Mesenchymal stem cell (in vitro differentiated cells and primary cell): ENCODE results near the gene TEX30.

Experiments
- DNase-seq: peaks from one replicate; pipeline ENCODE4 v3.0.0-alpha.2; 2013
- H2AFZ ChIP-seq: one replicate; pipeline ENCODE4 v1.6.1; 2013; ENCODE audit warnings: low read depth, mild to moderate bottlenecking, control low read depth, inconsistent platforms, low read length, moderate library complexity
- H2AK5ac ChIP-seq: 2 replicates; pipeline ENCODE4 v1.6.1; 2013; ENCODE audit warnings: low read length, moderate library complexity, mild to moderate bottlenecking, inconsistent platforms; ENCODE audit not compliant: severe bottlenecking
- H2BK120ac ChIP-seq: one replicate; pipeline ENCODE4 v1.6.1; 2013; ENCODE audit warnings: low read depth, mild to moderate bottlenecking, inconsistent platforms, low read length, moderate library complexity
- H2BK12ac ChIP-seq, 2 experiments: one replicate each; pipeline ENCODE4 v1.6.1; 2013; ENCODE audit warnings: inconsistent platforms in 2 of 2, low read length in 2 of 2, mild to moderate bottlenecking in 2 of 2, moderate library complexity in 2 of 2, control low read depth in 1 of 2
- H2BK15ac ChIP-seq: one replicate; pipeline ENCODE4 v1.6.1; 2013; ENCODE audit warnings: mild to moderate bottlenecking, low read depth, inconsistent platforms; ENCODE audit not compliant: poor library complexity, severe bottlenecking
- H2BK5ac ChIP-seq: 2 replicates; pipeline ENCODE4 v1.6.1; 2013; ENCODE audit warnings: low read depth, mild to moderate bottlenecking, low read length, control low read depth, inconsistent platforms; ENCODE audit not compliant: poor library complexity, severe bottlenecking
- H3K14ac ChIP-seq, 2 experiments: one replicate each; pipeline ENCODE4 v1.6.1; 2013; ENCODE audit warnings: inconsistent platforms in 2 of 2, low read length in 2 of 2, control low read depth in 1 of 2, mild to moderate bottlenecking in 1 of 2, moderate library complexity in 1 of 2
- H3K18ac ChIP-seq, 2 experiments: one replicate each; pipeline ENCODE4 v1.6.1; 2013; ENCODE audit warnings: inconsistent platforms in 2 of 2, low read length in 2 of 2, control low read depth in 1 of 2, low read depth in 1 of 2, mild to moderate bottlenecking in 1 of 2
- H3K23ac ChIP-seq, 2 experiments: one replicate each; pipeline ENCODE4 v1.6.1; 2013; ENCODE audit warnings: inconsistent platforms in 2 of 2, low read length in 2 of 2, mild to moderate bottlenecking in 2 of 2, moderate library complexity in 2 of 2, control low read depth in 1 of 2
- H3K27ac ChIP-seq: 2 replicates; pipeline ENCODE4 v1.5.1; 2013; ENCODE audit warnings: mild to moderate bottlenecking, moderate library complexity, low read length, control low read depth, inconsistent platforms; ENCODE audit not compliant: poor library complexity, severe bottlenecking
- H3K27me3 ChIP-seq, 2 experiments: 2 replicates each; pipeline versions ENCODE4 v1.6.1 to v1.7.0; 2013; ENCODE audit warnings: low read length in 2 of 2, mild to moderate bottlenecking in 2 of 2, moderate library complexity in 2 of 2, control low read depth in 1 of 2, inconsistent platforms in 1 of 2; ENCODE audit not compliant: control insufficient read depth in 1 of 2, insufficient read depth in 1 of 2
- H3K36me3 ChIP-seq, 2 experiments: 2 replicates each; pipeline versions ENCODE4 v1.6.1 to v1.7.0; 2013; ENCODE audit warnings: low read length in 2 of 2, control low read depth in 1 of 2, inconsistent platforms in 1 of 2, low read depth in 1 of 2, mild to moderate bottlenecking in 1 of 2; ENCODE audit not compliant: insufficient read depth in 2 of 2, control insufficient read depth in 1 of 2
- H3K4ac ChIP-seq, 2 experiments: one replicate each; pipeline ENCODE4 v1.6.1; 2013; ENCODE audit warnings: inconsistent platforms in 2 of 2, low read length in 2 of 2, mild to moderate bottlenecking in 2 of 2, moderate library complexity in 2 of 2, control low read depth in 1 of 2, low read depth in 1 of 2
- H3K4me1 ChIP-seq: 2 replicates; pipeline ENCODE4 v1.6.1; 2013; ENCODE audit warnings: low read depth, low read length, control low read depth; ENCODE audit not compliant: control insufficient read depth, insufficient read depth
- H3K4me2 ChIP-seq: 2 replicates; pipeline ENCODE4 v1.6.1; 2013; ENCODE audit warnings: low read length, mild to moderate bottlenecking, inconsistent platforms; ENCODE audit not compliant: poor library complexity, severe bottlenecking
- H3K4me3 ChIP-seq, 2 experiments: 2 replicates each; pipeline versions ENCODE4 v1.5.1 to v1.7.0; 2013; ENCODE audit warnings: low read length in 2 of 2, mild to moderate bottlenecking in 2 of 2, control low read depth in 1 of 2, low read depth in 1 of 2; ENCODE audit not compliant: insufficient read depth in 1 of 2
- H3K79me1 ChIP-seq: replicated peaks from 2 replicates; pipeline ENCODE4 v1.6.1; 2013; ENCODE audit warnings: mild to moderate bottlenecking, control low read depth, low read length, inconsistent platforms; ENCODE audit not compliant: poor library complexity, severe bottlenecking
- H3K9ac ChIP-seq: 2 replicates; pipeline ENCODE4 v1.7.0; 2013; ENCODE audit warnings: mild to moderate bottlenecking, low read length, moderate library complexity
- H3K9me3 ChIP-seq: 2 replicates; pipeline ENCODE4 v1.7.0; 2013; ENCODE audit warnings: mild to moderate bottlenecking, low read length; ENCODE audit not compliant: control insufficient read depth
- H4K8ac ChIP-seq: one replicate; pipeline ENCODE4 v1.6.1; 2013; ENCODE audit warnings: inconsistent platforms, mild to moderate bottlenecking, low read length, moderate library complexity
- H4K91ac ChIP-seq: one replicate; pipeline ENCODE4 v1.6.1; 2013; ENCODE audit warnings: mild to moderate bottlenecking, low read length, inconsistent platforms
- WGBS: methylation state at CpG from one replicate; pipeline ENCODE4 v1.1.7; 2013; ENCODE audit warnings: mixed read lengths; 5-methylcytosine and 5-hydroxymethylcytosine counted together

The TEX30 gene

DNA sequence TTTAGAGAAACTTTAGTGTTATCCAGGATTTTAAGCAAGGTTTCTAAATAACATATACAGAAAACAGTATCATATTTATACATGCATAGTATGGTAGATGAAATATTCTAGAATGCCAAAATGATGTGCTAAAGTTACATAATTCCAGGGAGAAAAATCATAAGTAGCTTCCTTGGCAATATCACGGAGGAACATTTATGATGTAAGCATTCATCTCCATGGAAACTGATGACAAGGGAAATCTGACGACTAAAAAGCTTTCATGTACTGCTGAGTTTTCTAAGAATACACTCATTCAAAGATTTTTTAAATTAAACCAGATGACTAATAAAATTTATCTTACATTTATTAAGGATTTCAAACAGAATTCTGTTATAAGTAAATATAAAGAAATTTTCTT, 4.7 kb downstream of the TEX30 start:
- H3K18ac ChIP-seq, result no peak overlapping the region
- H3K4me1 ChIP-seq, result peaks cover 13% of the 10 kb centered on the region
- H3K27ac ChIP-seq, result no peak overlapping the region
- no peak for DNase-seq
- H2AK5ac ChIP-seq, result no peak overlapping the region
- peaks cover 2 to 23% of the 10 kb centered on the region in 2 experiments for H3K36me3 ChIP-seq
- H3K4ac ChIP-seq, result no peak overlapping the region
- H3K4me2 ChIP-seq, result no peak overlapping the region
- no peak overlapping the region for H4K91ac ChIP-seq
- H3K27me3 ChIP-seq, result no peaks in the 10 kb centered on the region
- H4K8ac ChIP-seq, result no peak overlapping the region
- peak overlapping the region; percentile 60 for H3K9ac ChIP-seq
- 94% methylated on average over 2 of the region's 2 CpGs for WGBS
- no peak overlapping the region for H2AFZ ChIP-seq
- H3K14ac ChIP-seq, result no peak overlapping the region
- no peak overlapping the region for H2BK15ac ChIP-seq
- H3K9me3 ChIP-seq, result no peaks in the 10 kb centered on the region
- no peak overlapping the region for H2BK120ac ChIP-seq
- peaks cover 16% of the 10 kb centered on the region for H3K79me1 ChIP-seq
- H2BK12ac ChIP-seq, result no peak overlapping the region
- H3K4me3 ChIP-seq, result no peak overlapping the region
- H2BK5ac ChIP-seq, result no peak overlapping the region
- H3K23ac ChIP-seq, result no peak overlapping the region

DNA sequence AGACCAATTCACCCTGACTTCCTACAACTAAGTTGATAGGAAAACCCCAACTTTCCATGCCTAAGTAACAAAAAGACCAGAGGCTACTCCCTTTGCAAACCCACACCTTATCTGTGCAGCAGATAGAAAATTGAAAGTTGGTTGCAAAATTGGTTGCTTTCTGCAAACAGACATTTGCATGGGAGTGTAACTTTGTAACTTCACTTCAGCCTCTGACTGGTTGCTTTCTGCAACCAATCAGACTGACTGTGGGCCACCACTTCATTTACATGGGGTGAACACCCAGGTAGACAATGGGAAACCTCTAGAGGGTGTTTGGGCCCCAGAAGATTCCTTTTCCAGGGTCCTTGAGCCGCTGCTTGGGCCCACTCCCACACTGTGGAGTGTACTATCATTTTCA, 9.8 kb downstream of the TEX30 start:
- H2BK15ac ChIP-seq, result no peak overlapping the region
- no peak overlapping the region for H3K23ac ChIP-seq
- no peak overlapping the region for H2BK12ac ChIP-seq
- no peaks in the 10 kb centered on the region for H3K79me1 ChIP-seq
- DNase-seq, result no peak
- no peak overlapping the region for H4K8ac ChIP-seq
- no peak overlapping the region for H2BK120ac ChIP-seq
- H3K27me3 ChIP-seq, result no peaks in the 10 kb centered on the region
- H3K27ac ChIP-seq, result no peak overlapping the region
- H2AK5ac ChIP-seq, result no peak overlapping the region
- no peak overlapping the region for H2AFZ ChIP-seq
- H3K18ac ChIP-seq, result no peak overlapping the region
- no peak overlapping the region for H3K4ac ChIP-seq
- H3K9me3 ChIP-seq, result no peaks in the 10 kb centered on the region
- H3K4me3 ChIP-seq, result no peak overlapping the region
- H3K4me1 ChIP-seq, result no peaks in the 10 kb centered on the region
- H3K9ac ChIP-seq, result no peak overlapping the region
- WGBS, result 92% methylated on average over 1 of the region's 1 CpG
- H2BK5ac ChIP-seq, result no peak overlapping the region
- H3K14ac ChIP-seq, result no peak overlapping the region
- H4K91ac ChIP-seq, result no peak overlapping the region
- H3K36me3 ChIP-seq, result peaks cover 0 to 23% of the 10 kb centered on the region in 2 experiments
- H3K4me2 ChIP-seq, result no peak overlapping the region

DNA sequence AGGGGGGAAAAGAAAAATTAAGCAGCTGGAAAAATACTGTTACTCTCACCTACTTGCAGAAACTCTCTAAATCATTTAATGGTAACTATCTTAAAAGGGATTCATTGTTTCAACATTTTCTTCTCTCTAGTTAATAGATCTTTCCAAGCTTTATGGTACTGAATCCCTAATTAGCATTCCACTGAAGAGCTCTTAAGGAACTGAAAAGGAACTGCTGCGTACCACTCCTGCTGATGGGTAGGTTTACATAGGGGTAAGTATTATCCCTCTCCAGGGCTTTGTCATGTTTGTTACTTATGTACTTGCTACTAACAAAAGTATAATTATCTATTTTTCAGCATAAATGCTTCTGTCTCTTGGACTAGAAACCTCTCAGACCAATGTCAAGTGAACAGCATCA, 12.5 kb downstream of the TEX30 start:
- DNase-seq, result no peak
- Histone ChIP-seq H3K79me1 (no peaks in the 10 kb centered on the region), H3K23ac (no peak overlapping the region), H4K8ac (no peak overlapping the region), H3K27ac (no peak overlapping the region), H3K4me1 (no peaks in the 10 kb centered on the region), H3K4me3 (no peak overlapping the region), H3K9ac (no peak overlapping the region), H4K91ac (no peak overlapping the region), H3K27me3 (no peaks in the 10 kb centered on the region), H2BK5ac (no peak overlapping the region), H3K4me2 (no peak overlapping the region), H2BK15ac (no peak overlapping the region), H2AFZ (no peak overlapping the region), H3K14ac (no peak overlapping the region), H3K18ac (no peak overlapping the region), H2AK5ac (no peak overlapping the region), H2BK12ac (no peak overlapping the region), H2BK120ac (no peak overlapping the region), H3K36me3 (peaks cover 0 to 9% of the 10 kb centered on the region in 2 experiments), H3K9me3 (no peaks in the 10 kb centered on the region), H3K4ac (no peak overlapping the region)
- no CpG with 5 or more reads among the region's 1 CpG for WGBS

DNA sequence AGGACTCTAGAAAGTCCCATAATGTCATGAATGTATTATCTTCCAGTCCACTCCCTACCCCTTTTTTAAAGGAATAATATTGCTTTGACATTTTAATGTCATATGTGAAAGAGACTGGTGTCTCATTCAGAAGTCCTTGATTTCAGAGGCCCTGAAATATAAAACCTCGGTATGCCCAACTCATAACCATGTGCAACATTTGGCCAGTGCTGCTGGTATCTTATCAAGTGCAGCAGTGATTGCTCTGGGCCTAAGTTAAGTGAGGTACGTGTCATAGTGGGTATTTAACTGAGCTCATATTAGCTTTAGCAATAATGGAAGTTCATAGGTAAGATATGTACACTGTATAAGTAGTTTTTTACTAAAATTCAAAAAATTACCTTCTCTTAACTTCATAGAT, 14.7 kb downstream of the TEX30 start:
- no peak overlapping the region for H3K18ac ChIP-seq

More for the DNA sequence above, 14.7 kb downstream of the TEX30 start:
- Histone ChIP-seq H3K36me3 (no peaks in the 10 kb centered on the region), H3K27ac (no peak overlapping the region), H3K9ac (no peak overlapping the region), H3K27me3 (no peaks in the 10 kb centered on the region), H3K14ac (no peak overlapping the region), H3K23ac (no peak overlapping the region), H3K4ac (no peak overlapping the region), H2BK15ac (no peak overlapping the region), H3K4me2 (no peak overlapping the region), H2AK5ac (no peak overlapping the region), H2BK12ac (no peak overlapping the region), H2BK5ac (no peak overlapping the region), H3K9me3 (no peaks in the 10 kb centered on the region), H3K79me1 (no peaks in the 10 kb centered on the region), H3K4me3 (no peak overlapping the region), H3K4me1 (no peaks in the 10 kb centered on the region), H4K91ac (no peak overlapping the region), H2AFZ (no peak overlapping the region), H4K8ac (no peak overlapping the region), H2BK120ac (no peak overlapping the region)
- DNase-seq, result no peak
- whole genome bisulfite sequencing, result 97% methylated on average over 1 of the region's 2 CpGs
